AG09309 (cell line): ENCODE measurements around the gene GOLGA2.

Source experiments
- DNase-seq: peaks from one replicate; pipeline ENCODE4 v3.0.0-alpha.2; 2010; ENCODE audit warnings: low read depth
- H3K4me3 ChIP-seq: 2 replicates; pipeline ENCODE4 v1.5.1; 2011; ENCODE audit warnings: mild to moderate bottlenecking, low read depth, low read length, moderate library complexity; ENCODE audit not compliant: control insufficient read depth
- TF ChIP-seq, protein P1 (sequence below): IDR thresholded peaks from 2 replicates; pipeline ENCODE4 v1.5.1; 2011; ENCODE audit warnings: mild to moderate bottlenecking, low read depth, low read length, inconsistent platforms; ENCODE audit not compliant: insufficient read depth, control insufficient read depth; ENCODE audit errors: missing control alignments

The GOLGA2 gene

DNA sequence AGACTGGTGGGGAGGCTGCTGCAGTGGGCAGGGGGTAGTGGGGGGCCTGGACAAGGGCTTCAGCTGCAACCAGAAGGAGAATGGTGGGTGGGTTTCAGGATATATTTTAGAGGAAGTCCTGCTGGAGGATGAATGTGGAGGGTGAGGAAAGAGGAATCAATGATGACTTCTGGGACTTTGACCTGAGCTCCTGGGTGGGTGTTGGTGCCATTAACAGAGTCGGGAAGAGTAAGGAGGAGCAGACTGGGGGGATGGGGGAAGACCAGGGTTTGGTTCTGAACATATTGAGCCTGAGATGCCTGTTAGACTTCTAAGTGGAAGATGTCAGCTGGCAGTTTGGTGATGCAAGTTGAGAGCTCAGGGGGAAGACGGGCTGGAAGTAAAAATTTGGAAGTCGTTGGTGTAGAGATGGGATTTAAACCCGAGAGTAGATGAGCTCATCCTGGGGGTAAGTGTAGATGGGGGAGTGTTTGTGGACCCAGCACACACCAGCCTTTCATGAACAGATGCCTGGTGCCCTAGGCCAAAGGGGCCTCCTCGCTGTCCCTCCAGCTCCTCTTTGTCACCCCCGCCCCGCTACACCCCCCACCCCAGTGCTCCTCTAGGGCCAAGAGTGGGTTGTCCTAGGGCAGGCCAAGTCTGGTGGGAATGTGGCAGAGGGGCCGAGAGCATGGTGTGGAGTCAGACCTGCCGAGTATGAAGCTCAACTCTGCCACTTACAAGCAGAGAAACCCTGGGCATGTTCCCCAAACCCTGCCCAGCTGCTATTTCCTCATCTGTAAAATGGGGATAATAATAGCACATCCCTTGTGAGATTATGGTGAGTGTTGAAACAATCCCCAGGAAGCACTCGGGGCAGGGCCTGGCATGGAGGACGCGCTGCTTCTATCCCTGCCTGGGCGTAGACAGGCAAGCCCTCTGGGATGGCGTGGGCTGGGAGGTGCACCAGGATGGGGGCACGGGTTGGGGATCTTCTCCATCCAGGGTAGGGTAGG is 68.6 kb downstream of the GOLGA2 start:
- TF ChIP-seq, protein P1, sequence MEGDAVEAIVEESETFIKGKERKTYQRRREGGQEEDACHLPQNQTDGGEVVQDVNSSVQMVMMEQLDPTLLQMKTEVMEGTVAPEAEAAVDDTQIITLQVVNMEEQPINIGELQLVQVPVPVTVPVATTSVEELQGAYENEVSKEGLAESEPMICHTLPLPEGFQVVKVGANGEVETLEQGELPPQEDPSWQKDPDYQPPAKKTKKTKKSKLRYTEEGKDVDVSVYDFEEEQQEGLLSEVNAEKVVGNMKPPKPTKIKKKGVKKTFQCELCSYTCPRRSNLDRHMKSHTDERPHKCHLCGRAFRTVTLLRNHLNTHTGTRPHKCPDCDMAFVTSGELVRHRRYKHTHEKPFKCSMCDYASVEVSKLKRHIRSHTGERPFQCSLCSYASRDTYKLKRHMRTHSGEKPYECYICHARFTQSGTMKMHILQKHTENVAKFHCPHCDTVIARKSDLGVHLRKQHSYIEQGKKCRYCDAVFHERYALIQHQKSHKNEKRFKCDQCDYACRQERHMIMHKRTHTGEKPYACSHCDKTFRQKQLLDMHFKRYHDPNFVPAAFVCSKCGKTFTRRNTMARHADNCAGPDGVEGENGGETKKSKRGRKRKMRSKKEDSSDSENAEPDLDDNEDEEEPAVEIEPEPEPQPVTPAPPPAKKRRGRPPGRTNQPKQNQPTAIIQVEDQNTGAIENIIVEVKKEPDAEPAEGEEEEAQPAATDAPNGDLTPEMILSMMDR = no peak
- DNase-seq = no peak

DNA sequence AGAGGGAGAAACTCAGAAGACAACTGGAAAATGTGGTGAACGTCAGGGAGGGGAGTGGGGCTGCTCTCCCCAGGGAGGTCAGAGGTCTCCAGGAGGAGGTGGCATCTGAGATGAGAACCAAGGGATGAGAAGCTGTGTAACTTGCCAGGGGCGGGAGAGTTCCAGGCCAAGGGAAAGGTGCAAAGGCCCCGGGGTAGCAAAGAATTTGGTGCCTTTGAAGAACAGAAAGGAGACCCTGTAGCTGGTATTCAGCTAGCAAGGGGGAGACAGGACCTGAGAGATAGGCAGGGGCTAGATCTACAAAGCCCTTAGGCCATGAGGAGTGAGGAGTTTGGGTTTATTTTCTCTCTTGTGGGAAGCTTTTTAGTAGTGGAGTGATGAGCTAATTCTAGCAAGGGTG is 69.3 kb downstream of the GOLGA2 start:
- DNase-seq = no peak
- no peak overlapping the region for H3K4me3 ChIP-seq
- TF ChIP-seq, protein P1 = no peak

More for the DNA sequence above, 68.6 kb downstream of the GOLGA2 start:
- H3K4me3 ChIP-seq = no peak overlapping the region
